OCI-LY1 (cell line): ENCODE data around the gene OR8K1.

Experiments used
- H2AFZ ChIP-seq: fragments of 200-600 bp; sonication (generic), shearing (Covaris generic); 2 replicates; pipeline ENCODE4 v1.6.0; 2014; ENCODE audit warnings: antibody characterized with exemption, mild to moderate bottlenecking, low read length
- H3F3A ChIP-seq: fragments of 200-600 bp; sonication (generic), shearing (Covaris generic); 2 replicates; pipeline ENCODE4 v1.6.0; 2014; ENCODE audit warnings: mild to moderate bottlenecking, antibody characterized with exemption, low read length, moderate library complexity; ENCODE audit not compliant: insufficient read depth
- H3K27ac ChIP-seq: fragments of 200-600 bp; sonication (generic); 2 replicates; pipeline ENCODE4 v1.5.1; 2014; ENCODE audit warnings: low read length, mixed run types, mild to moderate bottlenecking, low read depth; ENCODE audit not compliant: poor library complexity, severe bottlenecking
- H3K27me3 ChIP-seq: fragments of 200-600 bp; sonication (generic); 2 replicates; pipeline ENCODE4 v1.6.0; 2014; ENCODE audit warnings: antibody characterized with exemption, mild to moderate bottlenecking, low read length, moderate library complexity; ENCODE audit not compliant: insufficient read depth
- H3K36me3 ChIP-seq: fragments of 200-600 bp; sonication (generic); 2 replicates; pipeline ENCODE4 v1.6.1; 2014; ENCODE audit warnings: mild to moderate bottlenecking, antibody characterized with exemption, low read length, moderate library complexity, mixed read lengths; ENCODE audit not compliant: insufficient read depth
- H3K4me1 ChIP-seq: fragments of 200-600 bp; sonication (generic); 2 replicates; pipeline ENCODE4 v1.5.1; 2014; ENCODE audit warnings: mild to moderate bottlenecking, low read length, moderate library complexity; ENCODE audit not compliant: insufficient read depth, severe bottlenecking
- H3K4me2 ChIP-seq: fragments of 200-600 bp; sonication (generic), shearing (Covaris generic); 2 replicates; pipeline ENCODE4 v1.6.1; 2014; ENCODE audit warnings: low read length
- H3K4me3 ChIP-seq: fragments of 200-600 bp; sonication (generic); 2 replicates; pipeline ENCODE4 v1.5.1; 2014; ENCODE audit warnings: low read length, low read depth, mild to moderate bottlenecking, mixed read lengths; ENCODE audit not compliant: poor library complexity, severe bottlenecking
- H3K79me2 ChIP-seq: fragments of 200-600 bp; shearing (Covaris generic); 2 replicates; pipeline ENCODE4 v1.6.1; 2016; ENCODE audit warnings: mixed run types, low read length, mixed read lengths; ENCODE audit not compliant: insufficient read depth
- H3K9ac ChIP-seq: fragments of 200-600 bp; sonication (generic), shearing (Covaris generic); 2 replicates; pipeline ENCODE4 v1.6.1; 2014; ENCODE audit warnings: mild to moderate bottlenecking, low read length, mixed read lengths
- H3K9me2 ChIP-seq: fragments of 200-600 bp; sonication (generic), shearing (Covaris generic); 2 replicates; pipeline ENCODE4 v1.6.1; 2014; ENCODE audit warnings: low read depth, mild to moderate bottlenecking, low read length, mixed read lengths
- H3K9me3 ChIP-seq: fragments of 200-600 bp; shearing (Covaris generic); 2 replicates; pipeline ENCODE4 v1.6.1; 2014; ENCODE audit warnings: low read length, mixed read lengths
- H4K20me1 ChIP-seq: fragments of 200-600 bp; sonication (generic), shearing (Covaris generic); 2 replicates; pipeline ENCODE4 v1.6.0; 2016; ENCODE audit warnings: mild to moderate bottlenecking, low read length; ENCODE audit not compliant: insufficient read depth
- CTCF ChIP-seq: fragments of 200-600 bp; sonication (generic), shearing (Covaris generic); IDR thresholded peaks from 2 replicates; pipeline ENCODE4 v1.5.1; 2017; ENCODE audit warnings: mild to moderate bottlenecking, antibody characterized with exemption, low read length, moderate library complexity, mixed read lengths
- EZH2 ChIP-seq: fragments of 200-600 bp; sonication (generic), shearing (Covaris generic); IDR thresholded peaks from 2 replicates; pipeline ENCODE4 v1.8.0; 2017; ENCODE audit warnings: borderline replicate concordance, mixed run types, mild to moderate bottlenecking, antibody characterized with exemption, low read length, moderate library complexity, mixed read lengths

The OR8K1 gene

GRCh38 chr11:56340289-56340688, 5.5 kb upstream of the OR8K1 start:
- H3K9me3 ChIP-seq: no peaks in the 10 kb centered on the region
- no peak overlapping the region for H3K9ac ChIP-seq
- no peak overlapping the region for H3K4me3 ChIP-seq
- no peaks in the 10 kb centered on the region for H3K9me2 ChIP-seq
- no peak overlapping the region for H3K4me2 ChIP-seq
- no peak overlapping the region for H3K27ac ChIP-seq
- no peaks in the 10 kb centered on the region for H3K36me3 ChIP-seq
- H3F3A ChIP-seq: no peaks in the 10 kb centered on the region
- H4K20me1 ChIP-seq: no peaks in the 10 kb centered on the region
- H2AFZ ChIP-seq: no peak overlapping the region
- H3K4me1 ChIP-seq: no peaks in the 10 kb centered on the region
- no peaks in the 10 kb centered on the region for H3K27me3 ChIP-seq
- TF ChIP-seq EZH2 (no peak), CTCF (no peak)
- H3K79me2 ChIP-seq: no peaks in the 10 kb centered on the region

- Histone ChIP-seq H3K9ac (no peak within 1 kb of the TSS), H2AFZ (no peak within 1 kb of the TSS), H3K4me1 (no peaks in the 10 kb centered on the region), H3K36me3 (no peaks in the 10 kb centered on the region), H3K9me3 (no peaks in the 10 kb centered on the region), H3K4me2 (no peak within 1 kb of the TSS), H3K9me2 (no peaks in the 10 kb centered on the region), H3F3A (no peaks in the 10 kb centered on the region), H4K20me1 (no peaks in the 10 kb centered on the region), H3K79me2 (no peaks in the 10 kb centered on the region), H3K27ac (no peak within 1 kb of the TSS), H3K27me3 (no peaks in the 10 kb centered on the region), H3K4me3 (no peak within 1 kb of the TSS)
- TF ChIP-seq EZH2 (no peak), CTCF (no peak)
These were observed 8.2 kb downstream of the OR8K1 start, which contains the start of gene OR8J1 for GRCh38 chr11:56353991-56354390. OR8J1 (plus strand) TSS chr11:56354291; CDS start chr11:56360247, 5,956 bp downstream.

- Histone ChIP-seq H3K9me3 (no peaks in the 10 kb centered on the region), H3K27me3 (no peaks in the 10 kb centered on the region), H3K27ac (no peak within 1 kb of the TSS), H3K9ac (no peak within 1 kb of the TSS), H4K20me1 (no peaks in the 10 kb centered on the region), H3F3A (no peaks in the 10 kb centered on the region), H3K9me2 (no peaks in the 10 kb centered on the region), H3K4me2 (no peak within 1 kb of the TSS), H3K36me3 (no peaks in the 10 kb centered on the region), H3K4me3 (no peak within 1 kb of the TSS), H2AFZ (no peak within 1 kb of the TSS), H3K4me1 (no peaks in the 10 kb centered on the region), H3K79me2 (no peaks in the 10 kb centered on the region)
- TF ChIP-seq EZH2 (no peak), CTCF (no peak)
These were observed 29.5 kb downstream of the OR8K1 start, which contains the start of gene OR8U1 for GRCh38 chr11:56375324-56375723. OR8U1 (plus strand) TSS chr11:56375624; CDS start chr11:56375624, 0 bp downstream.
